Fibroblast of the conjunctiva (primary cell): Measurements from ENCODE around the gene AGAP9.
"Not testable (repeated sequence)": the region's sequence is repeated elsewhere in the genome, so short reads cannot be mapped to it uniquely, and the experiment has no call there.

Experiments
- DNase-seq: peaks from one replicate; pipeline ENCODE4 v3.0.0-alpha.2; 2010; ENCODE audit warnings: low read depth

The AGAP9 gene

GRCh38 chr10:47456794-47457527, 66.5 kb downstream of the AGAP9 start:
- DNase-seq = no peak

GRCh38 chr10:47456079-47456785, 67.2 kb downstream of the AGAP9 start:
- no peak for DNase-seq

- not testable (repeated sequence) for DNase-seq
These were observed 67.9 kb downstream of the AGAP9 start for GRCh38 chr10:47455350-47456078.

- no peak for DNase-seq
These were observed 68.7 kb downstream of the AGAP9 start for GRCh38 chr10:47454780-47455058.

- no peak for DNase-seq
These were observed 69.2 kb downstream of the AGAP9 start for GRCh38 chr10:47454008-47454779.

GRCh38 chr10:47453141-47454007, 70.1 kb downstream of the AGAP9 start:
- DNase-seq = no peak

- no peak for DNase-seq
These were observed 70.8 kb downstream of the AGAP9 start for GRCh38 chr10:47452495-47453140.

GRCh38 chr10:47451998-47452494, 71.4 kb downstream of the AGAP9 start:
- no peak for DNase-seq
